CD4-positive, alpha-beta T cell treated with Interleukin-10 for 1 hour (primary cell): ENCODE measurements around the gene ZNF536.

Experiments
- DNase-seq: peaks from one replicate; pipeline ENCODE4 v3.0.0-alpha.2; 2020

Gene ZNF536

DNA sequence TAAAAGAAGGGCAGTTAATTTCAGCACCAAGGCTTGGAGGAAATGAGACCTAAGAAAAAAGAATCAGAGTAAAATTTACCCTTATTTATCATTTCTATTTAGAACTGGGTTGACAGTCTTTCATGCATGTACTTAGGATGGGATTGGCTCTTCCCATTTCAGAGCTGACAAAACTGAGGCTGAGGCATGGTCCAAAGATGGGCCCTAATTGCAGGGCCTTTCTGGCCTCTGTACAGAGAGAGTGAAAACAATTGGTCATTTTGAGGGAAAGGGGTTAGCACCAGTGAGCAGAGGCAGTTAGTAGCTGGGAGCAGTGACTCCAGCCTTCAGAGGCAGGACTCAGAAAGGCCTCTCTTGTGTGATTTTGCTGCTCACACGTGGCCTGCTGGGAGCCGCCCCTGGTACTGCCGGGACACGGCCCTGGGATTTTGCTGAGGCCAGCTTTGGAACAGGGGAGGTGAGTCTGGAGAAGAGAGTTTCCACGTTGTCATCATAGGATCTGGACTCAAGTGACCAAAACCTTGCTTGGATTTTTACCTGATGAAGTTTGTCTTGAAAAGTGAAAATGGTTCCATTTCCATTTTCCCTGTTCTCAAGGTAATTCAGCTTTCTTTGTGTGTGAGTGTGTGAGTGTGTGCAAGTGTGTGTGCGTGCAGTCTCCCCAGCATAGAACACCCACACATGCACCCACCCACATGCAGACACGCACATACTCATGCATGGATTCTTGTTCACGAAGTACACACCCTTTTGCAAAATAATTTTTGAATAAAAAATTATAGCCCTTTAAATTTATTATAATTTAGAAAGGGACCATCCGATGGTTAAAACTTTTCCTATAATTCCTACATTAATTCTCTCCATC, at the start of gene ZNF536:
TSS of gene ZNF536 (plus strand) at position 425 of the 865 bp plus-strand sequence. CDS start 71,179 bp downstream, outside the sequence.
- DNase-seq = no peak

DNA sequence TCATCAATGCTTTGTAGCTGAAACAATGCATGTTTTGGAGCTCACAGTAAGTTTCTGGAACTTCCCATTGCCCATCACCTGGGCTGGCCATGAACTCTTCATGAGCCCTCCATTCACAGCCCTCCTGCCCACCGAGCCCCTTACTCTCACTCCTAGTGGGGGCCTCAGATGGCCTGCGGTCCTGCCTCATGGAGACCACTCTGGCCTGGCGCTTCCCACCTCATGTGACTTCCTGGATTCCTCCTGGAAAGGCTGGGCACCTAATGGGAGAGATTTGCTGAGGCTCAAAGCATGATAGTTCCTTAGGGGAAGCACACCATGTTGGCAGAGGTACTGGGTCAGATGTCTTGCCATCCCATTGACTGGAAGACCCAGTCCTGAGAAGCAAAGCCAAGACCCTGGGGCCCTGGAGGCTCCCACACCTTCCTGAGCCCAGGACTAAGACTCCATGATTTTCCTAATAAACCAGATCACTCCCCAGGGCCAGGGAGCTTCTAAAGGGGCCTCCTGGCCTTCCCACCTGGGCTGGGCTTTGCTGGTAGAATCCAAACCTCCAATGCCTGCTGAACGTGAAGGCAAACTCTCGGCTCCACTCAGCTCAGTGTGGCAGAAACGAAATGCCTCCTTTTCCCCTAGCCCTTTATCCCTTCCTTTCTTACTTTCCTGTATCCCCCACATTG, 49.4 kb upstream of the ZNF536 start:
- no peak for DNase-seq

DNA sequence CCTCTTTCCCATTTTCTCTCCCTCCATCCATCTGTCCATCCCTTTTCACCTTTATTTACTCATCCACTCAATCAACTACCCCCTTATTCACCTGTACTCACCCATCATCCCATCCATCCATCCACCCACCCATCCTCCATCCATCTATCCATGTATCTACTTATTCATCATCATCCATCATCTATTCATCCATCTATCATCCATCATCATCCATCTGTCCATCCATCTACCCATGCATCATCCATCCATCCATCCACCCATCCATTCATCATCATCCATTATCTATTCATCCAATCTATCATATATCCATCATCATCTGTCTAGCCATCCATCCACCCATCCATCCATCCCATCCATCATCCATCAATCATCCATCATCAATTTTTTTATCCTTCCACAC, 48.3 kb upstream of the ZNF536 start:
- DNase-seq = no peak

DNA sequence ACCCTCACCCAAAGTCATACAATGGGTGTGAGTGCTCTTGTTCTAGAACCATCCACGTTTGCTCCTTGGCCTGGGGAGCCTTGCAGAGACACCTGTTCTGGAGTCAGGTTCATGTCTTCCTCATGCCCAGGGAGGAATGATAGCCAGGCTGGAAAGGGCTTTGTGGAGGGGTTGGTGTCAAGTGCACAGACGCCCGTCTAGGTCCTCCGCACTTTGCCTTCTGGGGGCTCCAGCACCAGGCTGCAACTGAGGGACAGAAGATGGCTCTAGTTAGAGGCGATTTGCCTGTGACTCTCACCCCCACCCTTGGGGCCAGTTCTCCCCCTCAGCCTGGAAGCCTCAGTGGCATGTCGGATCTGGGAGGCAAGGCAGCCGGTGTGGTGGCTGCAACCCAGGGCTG, 47.2 kb upstream of the ZNF536 start:
- no peak for DNase-seq

DNA sequence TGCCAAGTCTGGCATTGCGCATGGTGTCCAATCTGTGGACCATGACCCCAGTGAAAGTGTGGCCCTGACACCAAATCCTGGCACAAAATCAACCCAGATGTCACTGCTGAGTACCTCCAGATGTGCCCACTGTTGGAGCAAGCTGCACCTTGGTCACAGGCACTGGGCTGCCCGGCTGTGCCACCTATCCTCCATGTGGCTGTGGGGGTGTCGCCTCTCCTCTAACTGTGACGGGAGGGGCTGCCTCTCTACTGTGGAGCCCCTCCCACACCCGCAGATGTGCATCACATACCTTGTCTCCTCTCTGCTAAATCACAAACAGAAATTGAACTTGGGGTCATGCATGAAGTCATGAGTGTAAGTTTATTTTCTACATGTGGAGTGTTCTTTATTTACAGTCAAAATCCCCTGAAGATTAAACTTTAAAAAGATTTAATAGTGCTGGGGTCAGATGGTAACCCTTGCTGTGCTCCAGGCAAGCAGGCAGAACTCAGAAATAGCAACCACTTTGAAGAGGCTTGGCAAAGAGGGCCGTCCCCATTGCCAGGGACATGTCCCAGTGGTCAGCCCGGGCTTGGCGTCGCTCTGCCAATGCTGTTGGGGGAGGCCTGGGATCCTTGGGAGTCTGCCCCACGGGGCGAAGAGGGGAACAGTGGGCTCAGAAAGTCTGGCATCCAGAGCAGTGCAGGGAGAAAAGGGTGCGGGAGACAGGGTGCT, 46.4 kb upstream of the ZNF536 start:
- DNase-seq = no peak

DNA sequence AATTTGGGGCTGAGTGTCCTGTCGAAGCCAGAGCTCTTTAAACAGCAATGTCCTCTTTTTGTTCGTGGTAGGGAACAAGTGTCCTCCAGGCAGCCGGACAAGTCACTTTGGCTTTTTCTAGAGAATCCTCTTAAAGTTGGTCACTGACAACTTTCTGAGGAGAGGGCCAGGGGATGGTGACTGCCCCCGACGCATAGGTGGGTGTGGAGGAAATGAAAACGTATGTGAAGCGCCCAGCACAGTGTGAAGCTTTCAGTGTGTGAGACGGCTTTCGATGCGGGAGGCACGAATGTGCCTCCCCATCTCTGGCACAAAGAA, 45.8 kb upstream of the ZNF536 start:
- DNase-seq = no peak

DNA sequence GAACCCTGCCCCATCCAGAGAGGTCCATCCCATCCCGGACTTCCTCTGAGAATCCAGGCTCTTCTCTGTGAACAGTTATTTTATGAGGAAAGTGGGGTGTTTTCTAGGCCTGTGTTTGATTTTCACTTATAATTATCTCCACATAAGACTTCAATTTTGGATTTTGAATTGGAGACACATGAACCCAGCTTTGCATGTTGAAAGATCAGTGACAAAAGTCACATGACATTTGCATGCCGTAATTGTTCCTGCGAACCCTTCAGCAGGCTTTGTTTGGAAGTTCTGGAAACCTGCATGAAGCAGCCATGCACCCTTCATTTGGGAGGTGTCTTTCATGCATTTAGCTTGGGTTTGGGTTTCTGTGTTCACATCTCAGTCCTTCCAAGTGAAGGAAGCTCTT, 44.9 kb upstream of the ZNF536 start:
- DNase-seq = no peak

DNA sequence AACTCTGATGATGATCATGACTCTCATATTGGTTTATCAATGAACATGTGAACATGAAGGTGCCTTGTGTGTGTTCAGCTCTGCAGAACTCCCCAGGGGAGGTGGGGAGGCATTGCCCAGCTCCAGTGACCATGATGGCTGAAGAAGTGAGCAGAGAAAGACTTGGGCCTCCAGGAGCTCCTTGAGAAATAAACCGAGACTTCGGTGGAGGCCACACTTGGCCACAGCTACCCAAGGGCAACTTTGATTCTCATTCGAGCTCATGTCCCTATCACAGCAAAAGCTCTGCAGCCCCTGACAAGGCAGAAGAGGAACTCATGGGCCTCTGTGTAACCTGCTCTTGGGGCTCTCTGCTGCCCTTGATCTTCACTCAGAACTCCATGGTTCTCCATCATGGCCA, 44.1 kb upstream of the ZNF536 start:
- DNase-seq = no peak

DNA sequence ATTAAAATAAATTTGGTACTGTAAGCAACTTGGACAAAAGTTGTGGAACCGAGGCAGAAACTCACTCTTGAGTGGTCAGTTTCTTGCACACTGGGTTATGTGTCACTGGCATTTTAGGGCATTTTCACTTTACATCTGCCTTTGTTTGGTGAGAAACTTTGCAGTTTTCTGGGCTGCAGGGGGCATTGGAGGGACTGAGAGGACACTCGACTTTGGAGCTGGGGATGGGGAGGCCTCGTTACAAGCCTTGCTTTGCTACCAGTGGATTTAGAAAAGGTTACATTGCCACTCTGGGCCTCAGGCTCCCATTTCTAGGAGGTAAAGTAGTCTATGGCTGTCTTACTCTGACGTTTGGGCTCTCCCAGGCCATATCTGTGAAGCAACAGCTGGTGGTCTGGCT, 41.9 kb upstream of the ZNF536 start:
- DNase-seq = no peak

DNA sequence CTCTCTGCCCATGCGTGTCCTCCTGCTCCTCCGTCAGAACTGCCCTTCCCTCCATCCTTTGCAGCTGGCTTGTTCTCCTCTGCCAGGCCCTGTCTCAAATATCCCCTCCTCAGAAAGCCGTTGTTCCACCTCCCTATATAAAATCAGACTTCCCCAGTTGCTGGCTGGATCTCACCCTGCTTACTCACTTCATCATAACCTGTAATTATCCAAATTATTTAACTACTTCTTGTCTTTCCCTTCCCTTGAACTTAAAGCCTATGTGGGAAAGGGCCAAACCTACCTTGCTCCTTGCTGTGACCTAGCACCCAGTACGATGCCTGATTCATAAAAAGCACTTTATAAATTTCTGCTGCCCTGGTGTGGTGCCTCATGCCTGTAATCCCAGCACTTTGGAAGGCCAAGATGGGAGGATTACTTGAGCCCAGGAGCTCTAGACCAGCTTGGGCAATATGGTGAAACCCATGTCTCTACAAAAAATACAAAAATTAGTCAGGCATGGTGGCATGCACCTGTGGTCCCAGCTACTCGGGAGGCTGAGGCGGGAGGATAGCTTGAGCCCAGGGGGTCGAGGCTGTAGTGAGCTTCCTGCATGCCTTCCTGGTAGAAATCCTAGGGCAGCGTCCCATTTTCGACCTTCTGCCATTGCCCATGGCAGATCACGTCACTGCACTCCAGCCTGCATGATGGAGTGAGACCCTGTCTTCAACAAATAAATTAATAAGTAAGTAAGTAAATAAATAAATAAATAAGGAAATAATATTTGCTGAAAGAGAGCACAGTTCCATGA, 39.5 kb upstream of the ZNF536 start:
- no peak for DNase-seq

DNA sequence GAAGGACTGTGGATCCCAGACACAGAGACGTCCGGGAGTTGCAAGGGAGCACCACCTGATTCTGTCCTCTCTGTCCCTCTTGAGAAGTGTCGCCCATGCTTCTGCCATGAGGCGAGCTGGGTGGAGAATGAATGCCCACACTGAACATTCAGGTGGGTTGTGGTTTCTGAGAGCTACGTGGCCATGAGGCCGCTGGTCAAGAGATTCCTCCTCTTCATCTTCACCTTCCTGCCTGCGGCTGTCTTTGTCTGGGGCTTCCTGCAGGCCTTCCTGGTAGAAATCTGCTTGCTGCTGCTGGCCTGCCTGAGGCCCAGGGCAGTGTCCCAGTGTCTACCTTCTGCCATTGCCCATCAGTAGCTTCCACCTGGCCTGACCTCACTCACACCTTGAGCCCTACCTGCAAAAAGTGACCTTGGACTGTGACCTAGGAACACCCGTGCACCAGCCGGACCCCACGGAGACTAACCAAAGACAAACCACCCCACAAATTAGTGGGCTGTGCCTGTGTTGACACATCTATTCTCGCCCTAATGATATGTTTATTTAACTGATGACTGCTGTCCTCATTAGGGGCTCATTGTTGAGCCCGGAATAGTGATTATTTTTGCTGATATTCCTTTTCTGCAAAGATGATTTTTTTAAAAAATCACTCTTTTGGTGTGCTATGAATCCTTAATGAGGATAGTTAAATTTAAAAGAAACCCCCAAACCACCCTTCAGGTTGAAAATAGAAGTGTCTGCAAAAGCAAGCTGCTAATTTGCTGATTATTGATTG, 38.7 kb upstream of the ZNF536 start:
- DNase-seq = no peak

DNA sequence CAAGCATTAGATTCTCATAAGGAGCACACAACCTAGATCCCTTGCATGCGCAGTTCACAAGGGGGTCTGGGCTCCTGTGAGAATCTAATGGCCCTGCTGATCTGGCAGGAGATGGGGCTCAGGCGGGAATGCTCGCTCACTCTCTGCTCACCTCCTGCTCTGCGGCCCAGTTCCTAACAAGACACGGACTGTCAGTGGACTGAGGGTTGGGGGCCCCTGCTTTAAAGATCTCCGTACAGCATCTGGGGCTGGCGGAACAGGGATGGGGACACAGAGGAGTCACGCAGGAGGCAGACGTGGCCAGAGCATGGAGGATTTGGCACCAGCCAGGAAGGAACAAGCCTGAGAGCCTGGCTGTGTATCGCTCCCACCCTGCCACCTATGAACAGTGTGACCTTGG, 37.3 kb upstream of the ZNF536 start:
- DNase-seq = no peak

DNA sequence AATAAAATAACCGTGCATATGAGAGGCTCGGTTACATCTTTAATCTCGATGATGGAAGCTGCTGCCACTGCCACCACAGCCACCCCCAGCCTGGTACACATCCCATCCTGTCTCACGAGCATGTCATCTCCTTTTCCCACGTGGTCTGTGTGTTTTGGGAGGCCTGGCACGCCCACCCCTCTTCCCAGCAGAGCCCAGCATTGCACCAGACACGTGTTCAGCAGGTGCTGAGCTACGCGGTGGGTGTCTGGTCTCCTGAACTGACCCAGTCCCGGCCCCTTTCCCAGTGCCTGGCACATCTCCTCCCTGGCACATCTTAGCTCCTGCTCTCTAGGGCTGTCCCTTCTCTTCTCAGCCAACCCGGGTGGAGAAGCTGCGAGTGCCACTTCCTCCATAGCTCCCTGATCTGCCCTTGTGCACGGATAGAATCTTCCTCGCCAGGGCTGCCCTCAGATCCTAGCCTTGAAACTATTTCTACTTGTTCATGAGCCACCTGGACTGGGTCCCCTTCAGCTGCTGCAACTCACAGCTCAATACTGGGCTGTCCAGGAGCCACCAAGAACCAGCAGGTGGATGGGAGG, 36.8 kb upstream of the ZNF536 start:
- no peak for DNase-seq

DNA sequence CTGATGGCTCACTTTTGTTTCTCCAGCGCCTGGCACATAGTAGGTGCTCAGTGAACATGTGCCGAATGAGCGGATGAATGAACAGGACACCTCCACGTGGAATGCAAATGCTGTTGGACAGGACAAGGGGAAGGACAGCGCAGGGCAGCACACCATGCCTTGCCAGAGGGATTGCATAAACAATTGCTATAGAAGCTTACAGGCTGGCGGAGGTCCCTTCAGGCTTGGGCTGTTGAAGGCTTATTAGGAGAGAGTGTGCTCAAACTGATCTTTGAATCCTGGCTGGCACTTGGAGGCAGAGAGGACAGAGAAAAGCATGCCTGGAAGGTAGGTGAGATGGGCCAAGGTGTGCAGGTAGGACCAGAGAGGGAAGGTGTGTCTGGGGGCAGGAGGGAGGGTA, 35.9 kb upstream of the ZNF536 start:
- DNase-seq = no peak

DNA sequence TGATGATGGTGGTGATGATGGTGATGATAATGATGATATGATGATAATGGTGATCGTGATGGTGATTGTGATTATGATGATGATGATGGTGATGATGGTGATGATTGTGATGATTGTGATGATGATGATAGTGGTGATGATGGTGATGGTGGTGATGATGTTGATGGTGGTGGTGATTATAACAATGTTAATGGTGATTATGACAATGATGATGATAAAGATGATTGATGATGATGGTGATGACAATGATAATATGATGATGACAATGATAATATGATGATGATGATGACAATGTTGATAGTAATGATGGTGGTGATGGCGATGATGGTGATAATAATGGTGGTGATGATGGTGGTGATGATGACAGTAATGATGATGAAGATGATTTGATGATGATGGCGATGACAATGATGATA, 34.1 kb upstream of the ZNF536 start:
- DNase-seq = no peak

DNA sequence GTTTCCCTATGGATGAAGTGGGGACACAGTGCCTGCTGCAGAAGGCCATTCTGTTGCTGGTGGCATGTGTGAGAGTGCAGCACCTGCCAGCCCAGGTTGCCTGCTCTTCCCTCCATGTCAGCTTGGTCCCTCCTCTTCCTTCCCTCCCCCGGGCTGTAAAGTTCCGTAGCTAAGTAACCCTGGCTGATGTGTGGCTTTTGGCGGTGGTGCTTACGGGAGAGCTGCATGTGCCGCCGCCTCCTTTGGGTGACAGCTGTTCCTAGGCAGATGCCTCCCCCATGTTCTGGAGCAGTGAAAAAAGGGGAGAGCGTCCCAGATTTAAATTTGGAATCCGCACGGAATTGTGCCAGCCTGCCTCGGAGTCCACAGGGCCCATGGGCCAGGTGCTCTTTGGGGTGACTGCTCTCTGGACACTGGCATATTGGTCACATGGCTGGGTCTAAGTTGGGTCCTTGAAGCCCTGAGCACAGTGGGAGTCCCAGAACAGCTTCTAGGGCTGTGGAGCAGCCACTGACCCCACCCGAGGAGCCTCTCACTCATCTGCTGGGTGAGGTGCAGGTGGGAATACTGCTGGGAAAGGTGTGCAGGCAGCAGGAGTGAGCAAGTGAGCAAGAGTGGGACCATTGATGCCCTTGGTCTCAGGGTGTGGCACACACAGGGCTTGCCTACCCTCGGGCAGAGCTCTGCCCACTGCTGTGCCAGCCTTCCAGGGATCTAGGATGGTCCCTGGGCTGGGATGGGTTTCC, 33.1 kb upstream of the ZNF536 start:
- DNase-seq = no peak

DNA sequence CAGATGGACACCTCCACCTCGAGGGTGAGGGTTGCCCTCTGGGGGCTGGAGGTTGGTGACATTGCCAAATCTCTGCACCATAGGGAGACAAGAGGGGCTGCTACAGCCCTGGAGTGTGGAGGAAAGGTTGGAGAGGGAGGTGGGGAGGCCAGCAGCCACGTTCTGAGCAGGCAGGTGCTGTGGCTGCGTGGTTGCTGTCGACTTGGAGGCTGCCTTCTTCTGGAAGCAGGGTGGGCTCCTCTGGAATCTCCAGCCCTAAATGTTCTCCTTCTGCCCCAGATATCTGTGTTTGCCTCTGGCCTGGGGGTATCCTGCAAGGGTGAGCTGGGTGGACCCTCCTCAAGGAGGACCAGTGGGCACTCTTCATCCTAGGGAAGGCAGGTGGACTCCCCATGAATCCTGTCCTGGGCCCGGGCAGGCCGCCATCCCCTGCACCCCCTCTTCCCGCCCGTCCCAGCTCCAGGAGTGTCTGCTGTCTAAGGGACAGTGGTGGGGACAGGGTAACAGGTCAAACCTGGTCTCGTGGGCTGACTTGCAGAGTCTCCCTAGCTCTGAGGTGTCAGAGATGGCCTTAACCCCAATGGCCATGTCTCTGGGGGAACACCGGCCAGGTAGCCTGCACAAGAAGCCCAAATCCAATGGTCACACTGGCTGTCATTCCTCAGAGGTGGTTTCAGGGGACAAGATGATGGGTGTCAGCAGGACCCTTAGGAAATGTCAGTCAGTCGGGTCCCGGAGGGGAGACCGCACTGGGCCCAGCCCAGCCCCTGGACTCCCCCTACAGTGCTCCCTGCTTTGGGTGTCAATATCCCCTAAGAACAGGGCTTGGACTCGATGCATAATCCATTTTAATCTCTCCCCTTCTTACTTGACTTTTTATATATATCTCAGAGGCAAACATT, 32.3 kb upstream of the ZNF536 start:
- DNase-seq = no peak

DNA sequence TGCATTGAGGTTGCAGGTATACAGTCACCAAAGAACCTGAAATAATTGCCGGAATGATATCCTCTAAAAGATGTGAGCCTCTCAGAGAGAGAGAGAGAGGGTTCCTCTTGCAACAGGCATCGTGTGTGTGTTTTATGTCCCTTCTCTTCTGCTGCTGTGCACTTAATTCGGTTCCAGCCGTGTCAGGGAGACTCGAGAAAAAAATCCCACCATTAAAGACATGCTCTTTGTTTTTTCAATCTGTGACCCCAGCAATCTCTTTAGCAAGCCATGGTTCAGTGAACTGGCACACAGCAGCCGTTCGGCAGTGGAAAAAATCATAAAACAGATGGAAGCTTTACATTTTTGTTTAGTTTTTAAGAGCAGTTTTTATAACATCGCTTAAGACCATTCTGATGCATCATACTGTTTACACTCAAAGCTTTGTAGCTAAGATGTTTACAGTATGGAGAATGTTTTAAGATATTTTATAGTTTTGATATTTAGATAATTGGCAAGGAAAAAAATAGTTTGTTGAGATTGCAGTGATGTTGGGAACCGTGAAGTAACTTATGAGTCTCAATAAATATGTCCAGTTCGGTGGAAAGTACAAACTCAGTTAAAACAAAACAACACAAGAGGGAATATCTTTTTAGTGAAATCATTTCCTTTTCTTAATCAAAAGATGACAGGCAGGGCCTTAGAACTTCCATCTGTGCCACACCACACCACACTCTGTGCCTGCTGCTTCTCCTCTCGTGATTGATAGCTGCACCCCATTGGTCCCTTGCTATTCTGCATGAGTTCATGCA, 31.2 kb upstream of the ZNF536 start:
- no peak for DNase-seq

DNA sequence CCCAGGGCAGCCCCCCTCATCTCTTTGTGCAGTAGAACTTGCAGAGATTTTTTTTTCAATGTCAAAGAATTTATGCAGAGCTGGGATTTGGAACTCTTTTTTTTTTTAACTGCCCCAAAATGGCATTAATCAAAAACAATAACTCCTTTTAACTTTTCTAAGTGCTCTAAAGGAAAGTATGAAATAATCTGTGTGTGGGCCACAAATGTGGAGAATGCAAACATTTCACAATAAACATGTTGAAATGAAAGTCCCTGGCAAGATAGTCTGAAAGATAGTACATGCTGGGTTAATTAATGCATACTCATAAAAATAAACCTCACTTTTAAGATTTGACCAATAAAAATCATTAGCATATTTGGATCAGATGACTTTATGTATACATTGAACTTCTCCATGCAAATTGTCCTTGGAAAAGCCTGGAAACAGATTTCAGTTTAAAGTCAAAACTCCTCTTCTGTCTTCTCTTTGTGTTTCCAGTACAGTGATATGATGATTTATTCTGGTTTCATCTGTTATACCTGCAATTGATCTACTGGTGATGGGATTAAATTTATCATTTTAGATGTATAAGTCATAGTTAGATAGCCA, 30.5 kb upstream of the ZNF536 start:
- no peak for DNase-seq
